Upper lobe of right lung (tissue), 1 donor: ENCODE measurements around the gene PCDHGA6. TPM values are rescaled to one million over a fixed set of nuclear protein-coding genes. Genes with fewer than 3 reads are reported as not detected.
A peak's percentile ranks its signal among the peaks of the same experiment; 100 is the strongest.
"Not testable (repeated sequence)": the region's sequence is repeated elsewhere in the genome, so short reads cannot be mapped to it uniquely, and the experiment has no call there.

Source experiments
- ATAC-seq: fragments of 200-7000 bp; cut with Tn5 transposase; one replicate; pipeline ENCODE4 v1.9.1; 2020; ENCODE audit warnings: mild to moderate bottlenecking, moderate library complexity
- DNase-seq: peaks from one replicate; pipeline ENCODE4 v3.0.0-alpha.2; 2020
- H3K27ac ChIP-seq: fragments of 200-600 bp; one replicate; pipeline ENCODE4 v1.8.0; 2022
- H3K27me3 ChIP-seq: fragments of 200-600 bp; one replicate; pipeline ENCODE4 v1.8.0; 2022; ENCODE audit warnings: mild to moderate bottlenecking
- H3K36me3 ChIP-seq: fragments of 200-600 bp; one replicate; pipeline ENCODE4 v1.8.0; 2022
- H3K4me1 ChIP-seq: fragments of 200-600 bp; one replicate; pipeline ENCODE4 v1.8.0; 2022
- H3K4me3 ChIP-seq: fragments of 200-600 bp; one replicate; pipeline ENCODE4 v1.8.0; 2022; ENCODE audit warnings: mild to moderate bottlenecking
- H3K9me3 ChIP-seq: fragments of 200-600 bp; one replicate; pipeline ENCODE4 v1.8.0; 2022
- CTCF ChIP-seq: fragments of 200-600 bp; IDR thresholded peaks from one replicate; pipeline ENCODE4 v1.8.0; 2022; ENCODE audit warnings: antibody characterized with exemption
- intact Hi-C: fragments of 100-400 bp; cut with DNase I; formaldehyde crosslinking; loops from one replicate; pipeline ENCODE4 v1.11.0; 2022
- total RNA-seq: library from RNA; stranded (reverse); fragmentation: NEBNext Ultra II Directional; extraction: Animal tissue kit (Norgen Biotek cat#: 25700); gene quantifications from one replicate; pipeline ENCODE4 v1.2.1, GENCODE V29; 2021
- donor health status: DM: no; HTN: yes; CAD: no; lungs with severe emphysema.

PCDHGA6 gene
- total RNA-seq, 1 donor from 2014 or later, result 3.9 TPM

DNA sequence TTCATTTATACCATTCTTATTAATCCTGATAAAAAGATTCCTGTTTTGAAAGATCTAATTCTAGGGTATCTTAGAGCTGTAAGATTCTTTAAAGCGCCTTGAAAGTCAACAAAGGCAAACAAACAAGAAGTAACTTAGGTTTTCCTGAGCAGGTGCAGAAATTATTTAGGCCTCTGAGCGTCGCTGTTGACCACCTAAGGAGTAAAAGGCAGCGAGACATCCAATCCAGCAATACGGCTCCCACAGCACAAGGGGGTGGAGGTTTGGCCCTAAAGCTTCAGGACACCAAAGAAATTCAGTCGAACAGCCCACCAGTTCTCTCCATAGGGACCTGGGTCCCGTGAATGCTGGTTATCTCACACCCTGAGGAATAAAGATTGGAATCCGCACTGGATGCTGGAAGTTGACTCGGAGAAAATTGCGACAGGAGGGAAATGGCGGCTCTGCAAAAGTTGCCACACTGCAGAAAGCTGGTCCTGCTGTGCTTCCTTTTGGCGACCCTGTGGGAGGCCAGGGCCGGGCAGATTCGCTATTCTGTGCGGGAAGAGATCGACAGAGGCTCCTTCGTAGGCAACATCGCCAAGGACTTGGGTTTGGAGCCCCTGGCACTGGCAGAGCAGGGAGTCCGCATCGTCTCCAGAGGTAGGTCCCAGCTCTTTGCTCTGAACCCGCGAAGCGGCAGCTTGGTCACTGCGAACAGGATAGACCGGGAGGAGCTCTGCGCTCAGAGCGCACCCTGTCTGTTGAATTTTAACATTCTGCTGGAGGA, 35.0 kb upstream of the PCDHGA6 start, which contains the start of gene PCDHGA2:
Gene PCDHGA2, plus strand, starts transcription at position 223 of the 769 bp plus-strand sequence.
- Histone ChIP-seq H3K27ac (no peak within 1 kb of the TSS), H3K27me3 (peaks cover 6% of the 10 kb centered on the region)
- DNase-seq, result no peak

GRCh38 chr5:141340781-141341354, 32.8 kb upstream of the PCDHGA6 start:
- H3K36me3 ChIP-seq, DNase-seq, H3K27ac ChIP-seq, intact Hi-C loops, H3K4me3 ChIP-seq, ATAC-seq, H3K27me3 ChIP-seq, H3K4me1 ChIP-seq: not testable (repeated sequence)
- peaks cover 32% of the 10 kb centered on the region for H3K9me3 ChIP-seq

More for the DNA sequence above, 35.0 kb upstream of the PCDHGA6 start, which contains the start of gene PCDHGA2:
- TF ChIP-seq CTCF, result peak; percentile 26
- peak; percentile 48 for ATAC-seq
- intact Hi-C loops, result no loop called here
- Histone ChIP-seq H3K4me1 (no peaks in the 10 kb centered on the region), H3K4me3 (peak within 1 kb of the TSS; percentile 20), H3K36me3 (no peaks in the 10 kb centered on the region), H3K9me3 (peaks cover 21% of the 10 kb centered on the region)

GRCh38 chr5:141342773-141343172, 30.9 kb upstream of the PCDHGA6 start:
- H3K27ac ChIP-seq, result no peak overlapping the region
- ATAC-seq, result no peak
- H3K36me3 ChIP-seq, result no peaks in the 10 kb centered on the region
- peaks cover 19% of the 10 kb centered on the region for H3K9me3 ChIP-seq
- H3K27me3 ChIP-seq, result peaks cover 6% of the 10 kb centered on the region
- H3K4me3 ChIP-seq, result no peak overlapping the region
- DNase-seq, result no peak
- intact Hi-C loops, result no loop called here
- no peaks in the 10 kb centered on the region for H3K4me1 ChIP-seq
- no peak for TF ChIP-seq CTCF

- no peak for DNase-seq
- Histone ChIP-seq H3K4me1 (no peaks in the 10 kb centered on the region), H3K27ac (no peak within 1 kb of the TSS), H3K36me3 (no peaks in the 10 kb centered on the region), H3K27me3 (peaks cover 6% of the 10 kb centered on the region), H3K4me3 (peak within 1 kb of the TSS; percentile 21), H3K9me3 (peaks cover 19% of the 10 kb centered on the region)
- TF ChIP-seq CTCF, result peak; percentile 24
- ATAC-seq, result no peak
- intact Hi-C loops, result no loop called here
Measured at GRCh38 chr5:141343242-141343952, 30.3 kb upstream of the PCDHGA6 start, which contains the start of gene PCDHGA3. Gene PCDHGA3, plus strand, starts transcription at chr5:141343829. Its CDS starts 205 bp downstream, at chr5:141344034.

DNA sequence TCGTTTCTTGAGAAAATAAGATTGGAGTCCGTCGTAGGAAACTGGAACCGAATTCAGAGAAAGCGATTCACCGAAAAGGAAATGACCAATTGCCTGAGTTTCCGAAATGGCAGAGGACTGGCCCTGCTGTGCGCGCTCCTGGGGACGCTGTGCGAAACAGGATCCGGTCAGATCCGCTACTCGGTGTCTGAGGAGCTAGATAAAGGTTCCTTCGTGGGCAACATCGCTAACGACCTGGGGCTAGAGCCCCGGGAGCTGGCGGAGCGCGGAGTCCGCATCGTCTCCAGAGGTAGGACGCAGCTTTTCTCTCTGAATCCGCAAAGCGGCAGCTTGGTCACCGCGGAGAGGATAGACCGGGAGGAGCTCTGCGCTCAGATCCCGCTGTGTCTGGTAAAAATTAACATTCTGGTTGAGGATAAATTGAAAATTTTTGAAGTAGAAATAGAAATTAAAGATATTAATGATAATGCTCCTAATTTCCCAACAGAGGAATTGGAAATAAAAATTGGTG, 29.7 kb upstream of the PCDHGA6 start:
- Histone ChIP-seq H3K27me3 (peaks cover 6% of the 10 kb centered on the region), H3K4me3 (peak overlapping the region; percentile 21), H3K27ac (no peak overlapping the region), H3K9me3 (peaks cover 19% of the 10 kb centered on the region), H3K36me3 (no peaks in the 10 kb centered on the region), H3K4me1 (no peaks in the 10 kb centered on the region)
- no peak for TF ChIP-seq CTCF
- ATAC-seq (no peak), DNase-seq (no peak)
- intact Hi-C loops, result no loop called here
